22Rv1 (cell line): ENCODE measurements around the gene ABCA1.

ENCODE experiments used
- ZFX ChIP-seq: fragments of 450-650 bp; IDR thresholded peaks from 2 replicates; pipeline ENCODE4 v1.6.1; 2017; ENCODE audit warnings: antibody characterized with exemption, borderline replicate concordance
- TF ChIP-seq, protein P1 (sequence below): fragments of 450-650 bp; IDR thresholded peaks from 2 replicates; pipeline ENCODE4 v1.5.1; 2017; ENCODE audit warnings: mild to moderate bottlenecking

- TF ChIP-seq, protein P1, sequence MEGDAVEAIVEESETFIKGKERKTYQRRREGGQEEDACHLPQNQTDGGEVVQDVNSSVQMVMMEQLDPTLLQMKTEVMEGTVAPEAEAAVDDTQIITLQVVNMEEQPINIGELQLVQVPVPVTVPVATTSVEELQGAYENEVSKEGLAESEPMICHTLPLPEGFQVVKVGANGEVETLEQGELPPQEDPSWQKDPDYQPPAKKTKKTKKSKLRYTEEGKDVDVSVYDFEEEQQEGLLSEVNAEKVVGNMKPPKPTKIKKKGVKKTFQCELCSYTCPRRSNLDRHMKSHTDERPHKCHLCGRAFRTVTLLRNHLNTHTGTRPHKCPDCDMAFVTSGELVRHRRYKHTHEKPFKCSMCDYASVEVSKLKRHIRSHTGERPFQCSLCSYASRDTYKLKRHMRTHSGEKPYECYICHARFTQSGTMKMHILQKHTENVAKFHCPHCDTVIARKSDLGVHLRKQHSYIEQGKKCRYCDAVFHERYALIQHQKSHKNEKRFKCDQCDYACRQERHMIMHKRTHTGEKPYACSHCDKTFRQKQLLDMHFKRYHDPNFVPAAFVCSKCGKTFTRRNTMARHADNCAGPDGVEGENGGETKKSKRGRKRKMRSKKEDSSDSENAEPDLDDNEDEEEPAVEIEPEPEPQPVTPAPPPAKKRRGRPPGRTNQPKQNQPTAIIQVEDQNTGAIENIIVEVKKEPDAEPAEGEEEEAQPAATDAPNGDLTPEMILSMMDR, result no peak
- TF ChIP-seq ZFX, result no peak
These were observed 91.2 kb downstream of the ABCA1 start for GRCh38 chr9:104836767-104837166.
